Smooth muscle cell (in vitro differentiated cells): ENCODE data around the gene WDR7. TPM values are rescaled to one million over a fixed set of nuclear protein-coding genes. Genes with fewer than 3 reads are reported as not detected.
A peak's percentile ranks its signal among the peaks of the same experiment; 100 is the strongest.

Experiments used
- DNase-seq: peaks from one replicate; lab custom pipeline; 2025; ENCODE audit not compliant: unreplicated experiment; lab: John Stamatoyannopoulos, UW
- H2AFZ ChIP-seq: fragments of 200-600 bp; sonication (generic); 2 replicates; pipeline ENCODE4 v1.6.0; 2016; ENCODE audit warnings: antibody characterized with exemption, low read depth, mild to moderate bottlenecking
- H3F3A ChIP-seq: fragments of 200-600 bp; sonication (generic); 2 replicates; pipeline ENCODE4 v1.6.0; 2017; ENCODE audit warnings: antibody characterized with exemption, low read depth
- H3K27ac ChIP-seq: fragments of 200-600 bp; sonication (generic); 2 replicates; pipeline ENCODE4 v1.5.1; 2016; ENCODE audit warnings: low read depth, mild to moderate bottlenecking
- H3K27me3 ChIP-seq: fragments of 200-600 bp; sonication (generic); 2 replicates; pipeline ENCODE4 v1.6.1; 2016; ENCODE audit warnings: low read depth, mild to moderate bottlenecking
- H3K36me3 ChIP-seq: fragments of 200-600 bp; sonication (generic); 2 replicates; pipeline ENCODE4 v1.5.1; 2016; ENCODE audit warnings: low read depth
- H3K4me1 ChIP-seq: fragments of 200-600 bp; sonication (generic); 2 replicates; pipeline ENCODE4 v1.5.1; 2016; ENCODE audit warnings: low read depth
- H3K4me2 ChIP-seq: fragments of 200-600 bp; sonication (generic); 2 replicates; pipeline ENCODE4 v1.6.0; 2016; ENCODE audit warnings: mild to moderate bottlenecking
- H3K4me3 ChIP-seq: fragments of 200-600 bp; sonication (generic); 2 replicates; pipeline ENCODE4 v1.5.1; 2016; ENCODE audit warnings: mild to moderate bottlenecking
- H3K79me2 ChIP-seq: fragments of 200-600 bp; sonication (generic); 2 replicates; pipeline ENCODE4 v1.6.0; 2016; ENCODE audit warnings: low read depth, mild to moderate bottlenecking
- H3K9ac ChIP-seq: fragments of 200-600 bp; sonication (generic); 2 replicates; pipeline ENCODE4 v1.6.0; 2016; ENCODE audit warnings: low read depth
- H3K9me3 ChIP-seq: fragments of 200-600 bp; sonication (generic); replicated peaks from 2 replicates; pipeline ENCODE4 v1.5.1; 2016; ENCODE audit warnings: low read depth
- H4K20me1 ChIP-seq: fragments of 200-600 bp; sonication (generic); 2 replicates; pipeline ENCODE4 v1.6.0; 2016; ENCODE audit warnings: low read depth
- WGBS: methylation state at CpG from one replicate; pipeline ENCODE4 v1.1.7; 2016; ENCODE audit warnings: low lambda C conversion rate; 5-methylcytosine and 5-hydroxymethylcytosine counted together
- polyA plus RNA-seq: library from polyadenylated mRNA; unstranded; fragments of >200 nt; fragmentation: Nextera tagmentation; extraction: Ambion mirVana; gene quantifications from 2 replicates; pipeline ENCODE4 v1.2.1, GENCODE V29; 2016
- total RNA-seq: library from RNA; depleted of rRNA; stranded (reverse); fragments of >200 nt; gene quantifications from 2 replicates; pipeline ENCODE4 v1.2.3, GENCODE V29; 2014
- TF ChIP-seq, protein P1 (sequence below): fragments of 200-600 bp; sonication (generic); IDR thresholded peaks from 2 replicates; pipeline ENCODE4 v1.5.1; 2017; ENCODE audit warnings: borderline replicate concordance, mild to moderate bottlenecking, antibody characterized with exemption; ENCODE audit not compliant: insufficient read depth, poor library complexity, severe bottlenecking

The WDR7 gene
- total and polyA plus RNA-seq, 2 experiments from 2014 or later = 5.3 to 9.2 TPM

DNA sequence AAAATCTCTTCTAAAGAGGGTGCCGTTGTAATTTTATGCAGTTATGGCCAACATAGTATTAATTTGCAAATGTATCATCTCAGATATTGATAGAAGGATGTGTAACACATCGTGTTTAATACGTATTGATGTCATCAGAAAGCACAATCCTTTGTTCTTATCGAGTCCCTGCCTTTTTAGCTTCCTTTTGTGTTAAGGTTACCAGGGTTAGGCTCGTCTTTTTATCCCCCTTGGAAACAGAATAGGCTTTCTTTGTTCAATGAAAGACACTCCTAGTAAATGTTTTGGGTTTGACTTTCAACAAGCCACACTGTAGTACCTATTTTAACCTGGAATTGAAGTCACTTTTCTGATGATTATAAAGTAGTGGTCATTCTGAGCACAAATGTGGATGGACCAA is 136.2 kb downstream of the WDR7 start:
- Histone ChIP-seq H3K36me3 (no peaks in the 10 kb centered on the region), H3K79me2 (no peaks in the 10 kb centered on the region), H3F3A (no peaks in the 10 kb centered on the region), H3K4me1 (peaks cover 2% of the 10 kb centered on the region), H4K20me1 (no peaks in the 10 kb centered on the region), H3K9ac (no peak overlapping the region), H3K27ac (no peak overlapping the region), H2AFZ (no peak overlapping the region), H3K4me3 (no peak overlapping the region), H3K4me2 (no peak overlapping the region), H3K27me3 (no peaks in the 10 kb centered on the region), H3K9me3 (no peaks in the 10 kb centered on the region)
- DNase-seq = no peak
- WGBS = 94% methylated on average over 5 of the region's 5 CpGs
- TF ChIP-seq, protein P1, sequence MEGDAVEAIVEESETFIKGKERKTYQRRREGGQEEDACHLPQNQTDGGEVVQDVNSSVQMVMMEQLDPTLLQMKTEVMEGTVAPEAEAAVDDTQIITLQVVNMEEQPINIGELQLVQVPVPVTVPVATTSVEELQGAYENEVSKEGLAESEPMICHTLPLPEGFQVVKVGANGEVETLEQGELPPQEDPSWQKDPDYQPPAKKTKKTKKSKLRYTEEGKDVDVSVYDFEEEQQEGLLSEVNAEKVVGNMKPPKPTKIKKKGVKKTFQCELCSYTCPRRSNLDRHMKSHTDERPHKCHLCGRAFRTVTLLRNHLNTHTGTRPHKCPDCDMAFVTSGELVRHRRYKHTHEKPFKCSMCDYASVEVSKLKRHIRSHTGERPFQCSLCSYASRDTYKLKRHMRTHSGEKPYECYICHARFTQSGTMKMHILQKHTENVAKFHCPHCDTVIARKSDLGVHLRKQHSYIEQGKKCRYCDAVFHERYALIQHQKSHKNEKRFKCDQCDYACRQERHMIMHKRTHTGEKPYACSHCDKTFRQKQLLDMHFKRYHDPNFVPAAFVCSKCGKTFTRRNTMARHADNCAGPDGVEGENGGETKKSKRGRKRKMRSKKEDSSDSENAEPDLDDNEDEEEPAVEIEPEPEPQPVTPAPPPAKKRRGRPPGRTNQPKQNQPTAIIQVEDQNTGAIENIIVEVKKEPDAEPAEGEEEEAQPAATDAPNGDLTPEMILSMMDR = no peak

DNA sequence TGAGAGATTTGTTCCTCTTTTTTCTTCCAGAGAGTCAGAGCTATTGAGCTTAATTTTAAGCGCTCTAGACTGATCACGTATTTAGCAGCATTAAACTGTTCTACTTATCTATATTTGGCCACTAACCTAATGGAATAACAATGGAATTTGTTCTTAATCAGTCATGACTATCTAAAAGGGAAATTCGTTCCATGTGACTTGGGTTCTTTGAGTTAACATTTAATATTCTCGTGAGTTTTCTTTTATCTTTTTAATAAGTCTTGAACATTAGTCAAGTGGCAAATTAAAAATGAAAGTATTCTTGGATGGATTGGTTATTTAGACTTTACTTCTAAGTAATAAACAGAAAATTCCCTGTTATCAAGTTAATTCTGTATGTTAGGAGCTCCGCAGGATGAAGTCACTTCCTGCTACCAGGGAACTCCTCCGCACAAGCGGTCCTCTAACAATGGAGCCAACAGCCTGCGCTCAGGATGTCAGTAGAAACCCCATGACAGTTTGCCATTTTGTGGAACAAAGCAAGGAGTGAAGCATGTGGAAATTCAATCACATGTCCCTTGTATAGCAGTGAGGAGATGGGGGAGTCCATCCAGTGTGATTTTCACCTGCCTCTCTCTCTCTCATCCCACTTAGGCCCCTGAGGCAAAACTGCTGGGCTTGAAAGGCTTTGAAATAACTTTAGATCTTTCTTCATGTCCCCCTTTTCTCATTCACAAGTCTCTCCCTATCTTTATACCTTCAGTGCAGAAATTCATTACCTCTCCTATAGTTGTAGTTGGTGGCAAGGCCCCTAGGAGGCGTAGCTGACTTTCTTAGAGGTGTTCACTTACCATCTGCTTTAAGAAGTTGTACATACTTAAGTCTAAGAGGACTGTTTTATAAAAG is 138.1 kb downstream of the WDR7 start:
- H3K27me3 ChIP-seq = no peaks in the 10 kb centered on the region
- TF ChIP-seq, protein P1 = peak; percentile 60
- H3K9ac ChIP-seq = no peak overlapping the region
- no peak overlapping the region for H3K4me3 ChIP-seq
- H3F3A ChIP-seq = no peaks in the 10 kb centered on the region
- WGBS = 72% methylated on average over 9 of the region's 9 CpGs
- no peak overlapping the region for H3K27ac ChIP-seq
- H2AFZ ChIP-seq = no peak overlapping the region
- DNase-seq = no peak
- no peaks in the 10 kb centered on the region for H3K36me3 ChIP-seq
- H3K4me1 ChIP-seq = no peaks in the 10 kb centered on the region
- H3K9me3 ChIP-seq = no peaks in the 10 kb centered on the region
- H3K79me2 ChIP-seq = no peaks in the 10 kb centered on the region
- H3K4me2 ChIP-seq = no peak overlapping the region
- H4K20me1 ChIP-seq = no peaks in the 10 kb centered on the region

DNA sequence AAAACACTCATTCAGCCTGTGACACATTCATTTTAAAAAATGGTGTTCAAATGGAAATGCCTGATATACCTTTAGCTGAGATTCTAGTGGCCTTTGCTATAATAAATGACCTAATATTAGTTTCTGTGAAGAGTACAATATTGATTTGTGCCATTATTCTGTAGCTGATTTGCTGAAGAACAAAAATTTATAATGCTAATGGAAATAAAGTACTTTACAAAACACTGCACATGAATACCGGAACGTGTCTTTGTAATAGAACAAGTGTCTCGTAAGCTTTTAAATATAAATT is 138.7 kb downstream of the WDR7 start:
- Histone ChIP-seq H3K27ac (no peak overlapping the region), H3K36me3 (no peaks in the 10 kb centered on the region), H3K4me1 (no peaks in the 10 kb centered on the region), H3K9ac (no peak overlapping the region), H3K79me2 (no peaks in the 10 kb centered on the region), H3F3A (no peaks in the 10 kb centered on the region), H3K4me2 (no peak overlapping the region), H3K4me3 (no peak overlapping the region), H3K9me3 (no peaks in the 10 kb centered on the region), H4K20me1 (no peaks in the 10 kb centered on the region), H2AFZ (no peak overlapping the region), H3K27me3 (no peaks in the 10 kb centered on the region)
- TF ChIP-seq, protein P1 = no peak
- WGBS = 87% methylated on average over 3 of the region's 3 CpGs
- DNase-seq = no peak

DNA sequence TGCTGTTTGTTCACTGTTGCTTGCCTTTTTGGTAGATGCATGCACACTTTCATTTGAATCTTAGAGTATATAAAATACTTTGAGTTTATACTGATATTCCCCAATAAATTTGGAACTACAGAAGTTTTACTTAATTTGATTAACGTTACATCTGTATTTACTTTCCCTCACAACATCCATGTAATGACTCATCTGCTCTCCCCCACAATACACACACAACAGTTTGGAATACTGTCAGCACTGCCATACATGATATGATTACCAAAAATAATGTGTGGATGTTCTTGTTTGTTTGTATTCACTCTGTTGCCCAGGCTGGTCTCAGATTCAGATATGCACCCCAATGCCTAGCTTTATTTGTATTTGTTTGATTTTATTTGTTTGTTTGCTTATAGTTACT is 144.2 kb downstream of the WDR7 start:
- H3K9ac ChIP-seq = no peak overlapping the region
- no peaks in the 10 kb centered on the region for H3K27me3 ChIP-seq
- no peaks in the 10 kb centered on the region for H3K9me3 ChIP-seq
- no peak overlapping the region for H3K4me3 ChIP-seq
- no peaks in the 10 kb centered on the region for H4K20me1 ChIP-seq
- H3K4me2 ChIP-seq = peak overlapping the region; percentile 16
- H3K4me1 ChIP-seq = no peaks in the 10 kb centered on the region
- TF ChIP-seq, protein P1 = no peak
- peak overlapping the region; percentile 45 for H3K27ac ChIP-seq
- no peaks in the 10 kb centered on the region for H3F3A ChIP-seq
- 55% methylated on average over 1 of the region's 1 CpG for WGBS
- no peaks in the 10 kb centered on the region for H3K79me2 ChIP-seq
- H2AFZ ChIP-seq = no peak overlapping the region
- H3K36me3 ChIP-seq = no peaks in the 10 kb centered on the region
- no peak for DNase-seq
